ENCODE measurements around the gene CLDN5. TPM values are rescaled to one million over a fixed set of nuclear protein-coding genes. Genes with fewer than 3 reads are reported as not detected.

Gene CLDN5
- total and polyA plus RNA-seq, 2 of the 4 experiments (the other 2 are of a cell fraction): 0.18 to 0.21 TPM

GRCh38 chr22:19517919-19518611 is 6.1 kb downstream of the CLDN5 start:
- no peak overlapping the region for H4K5ac ChIP-seq (ENCODE audit: low read depth, low read length)
- DNase-seq (no peak), ATAC-seq (ENCODE audit: low read depth) (no peak)
- peaks cover 2% of the 10 kb centered on the region; the same call in 1 of the 2 replicates for H3K27me3 ChIP-seq (ENCODE audit: control insufficient read depth, insufficient read depth, low read length)
- H3K9ac ChIP-seq (ENCODE audit: low read depth, low read length): no peak overlapping the region
- H3K18ac ChIP-seq (ENCODE audit: low read depth, low read length): no peak overlapping the region
- H3K79me1 ChIP-seq (ENCODE audit: low read depth in 1 of 2, low read length in 2 of 2): no peaks in the 10 kb centered on the region
- no peak overlapping the region for H3K4ac ChIP-seq (ENCODE audit: low read depth, low read length)
- no peak overlapping the region for H3K56ac ChIP-seq (ENCODE audit: extremely low read depth, insufficient read depth, low read length)
- H3K27ac ChIP-seq (ENCODE audit: insufficient read depth, low read length): no peak overlapping the region
- H4K20me1 ChIP-seq (ENCODE audit: insufficient read depth, low read length): peaks cover 3% of the 10 kb centered on the region
- WGBS, 2 experiments (ENCODE audit: extremely low coverage in 2 of 2, insufficient read length in 1 of 2): 87% methylated on average over 3 of the region's 12 CpGs; no CpG with 5 or more reads in 1 of the 2 experiments
- no peaks in the 10 kb centered on the region for H3K4me1 ChIP-seq (ENCODE audit: control insufficient read depth, insufficient read depth, low read length)
- no peak overlapping the region for H2AK5ac ChIP-seq (ENCODE audit: low read depth, low read length)
- no peak overlapping the region for H3K23ac ChIP-seq (ENCODE audit: low read depth, low read length)
- ChIA-PET POLR2A (ENCODE audit: unreplicated experiment) (interaction anchor here (0.5 kb wide), 1 partner anchor 81 kb away, joined by 3 read pairs; no protein-coding TSS in a partner anchor), CTCF (interaction anchor here (0.6 kb wide), 1 partner anchor 382 kb away, joined by 5 read pairs; no protein-coding TSS in a partner anchor)
- H2BK120ac ChIP-seq (ENCODE audit: low read depth, low read length): no peak overlapping the region
- no peak overlapping the region for H2BK5ac ChIP-seq (ENCODE audit: low read depth, low read length, poor library complexity, severe bottlenecking)
- H3K36me3 ChIP-seq (ENCODE audit: control insufficient read depth, insufficient read depth, low read length): no peaks in the 10 kb centered on the region
- intact Hi-C loops (cut with micrococcal nuclease) (no loop called here), dilution Hi-C loops (cut with HindIII; ENCODE audit: low sequenced_read_pairs, unreplicated experiment) (no loop called here), in situ Hi-C loops (cut with MboI; ENCODE audit: low sequenced_read_pairs) (no loop called here)
- no peak overlapping the region for H2AFZ ChIP-seq (replicated peaks; ENCODE audit: low read length, poor library complexity)
- no peak overlapping the region for H4K91ac ChIP-seq (ENCODE audit: insufficient read depth, low read depth, low read length)
- no peak overlapping the region for H3K14ac ChIP-seq (replicated peaks; ENCODE audit: low read depth, low read length)
- H3K9me1 ChIP-seq (ENCODE audit: insufficient read depth, low read length): no peaks in the 10 kb centered on the region
- no peak overlapping the region for H3K4me2 ChIP-seq (ENCODE audit: low read depth, low read length)
- H3K4me3 ChIP-seq (ENCODE audit: insufficient read depth, low read depth, low read length): no peak overlapping the region
- no TSS peak for BruUV-seq (replicated peaks)
- H4K8ac ChIP-seq (ENCODE audit: low read depth in 2 of 2, low read length in 2 of 2): no peak overlapping the region
- TF ChIP-seq MAZ (IDR thresholded peaks at IDR 0.05; ENCODE audit: borderline replicate concordance, low read depth, low read length) (no peak), CEBPB (IDR thresholded peaks at IDR 0.05; ENCODE audit: low read depth, low read length) (no peak), MXI1 (IDR thresholded peaks at IDR 0.05; ENCODE audit: borderline replicate concordance, low read depth, low read length) (no peak), ELK1 (IDR thresholded peaks at IDR 0.05; ENCODE audit: borderline replicate concordance, low read depth, low read length) (no peak), POLR2A (IDR thresholded peaks at IDR 0.05; ENCODE audit: low read depth, low read length) (no peak), RAD21 (IDR thresholded peaks at IDR 0.05; ENCODE audit: low read length) (no peak), SMC3 (IDR thresholded peaks at IDR 0.05; ENCODE audit: low read depth, low read length) (no peak), CTCF (conservative IDR thresholded peaks at IDR 0.05; ENCODE audit: low read depth, low read length) (no peak), RFX5 (IDR thresholded peaks at IDR 0.05; ENCODE audit: low read depth, low read length) (no peak), RCOR1 (IDR thresholded peaks at IDR 0.05; ENCODE audit: insufficient replicate concordance, low read length) (no peak), NFE2L2 (IDR thresholded peaks at IDR 0.05; ENCODE audit: low read depth, low read length) (no peak), MAFK (IDR thresholded peaks at IDR 0.05; ENCODE audit: low read depth, low read length) (no peak), BHLHE40 (IDR thresholded peaks at IDR 0.05; ENCODE audit: low read depth, low read length) (no peak)
- TF ChIP-seq, protein P1, sequence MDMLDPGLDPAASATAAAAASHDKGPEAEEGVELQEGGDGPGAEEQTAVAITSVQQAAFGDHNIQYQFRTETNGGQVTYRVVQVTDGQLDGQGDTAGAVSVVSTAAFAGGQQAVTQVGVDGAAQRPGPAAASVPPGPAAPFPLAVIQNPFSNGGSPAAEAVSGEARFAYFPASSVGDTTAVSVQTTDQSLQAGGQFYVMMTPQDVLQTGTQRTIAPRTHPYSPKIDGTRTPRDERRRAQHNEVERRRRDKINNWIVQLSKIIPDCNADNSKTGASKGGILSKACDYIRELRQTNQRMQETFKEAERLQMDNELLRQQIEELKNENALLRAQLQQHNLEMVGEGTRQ (IDR thresholded peaks at IDR 0.05; ENCODE audit: low read depth, low read length): no peak
- no peak overlapping the region for H2BK20ac ChIP-seq (ENCODE audit: low read depth, low read length)
- H2AK9ac ChIP-seq (replicated peaks; ENCODE audit: low read depth, low read length, poor library complexity): no peak overlapping the region
- H2BK15ac ChIP-seq (ENCODE audit: low read depth, low read length): no peak overlapping the region
- H3K9me3 ChIP-seq (ENCODE audit: control insufficient read depth, insufficient read depth, low read length): no peaks in the 10 kb centered on the region; the same call in 1 of the 2 replicates
